GM12801 (cell line): ENCODE measurements around the gene RUFY4.

ENCODE experiments used
- TF ChIP-seq, protein P1 (sequence below): IDR thresholded peaks from one replicate; pipeline ENCODE4 v1.5.1; 2011; ENCODE audit warnings: control low read depth; ENCODE audit not compliant: insufficient read length; ENCODE audit errors: extremely low read depth

The RUFY4 gene

DNA sequence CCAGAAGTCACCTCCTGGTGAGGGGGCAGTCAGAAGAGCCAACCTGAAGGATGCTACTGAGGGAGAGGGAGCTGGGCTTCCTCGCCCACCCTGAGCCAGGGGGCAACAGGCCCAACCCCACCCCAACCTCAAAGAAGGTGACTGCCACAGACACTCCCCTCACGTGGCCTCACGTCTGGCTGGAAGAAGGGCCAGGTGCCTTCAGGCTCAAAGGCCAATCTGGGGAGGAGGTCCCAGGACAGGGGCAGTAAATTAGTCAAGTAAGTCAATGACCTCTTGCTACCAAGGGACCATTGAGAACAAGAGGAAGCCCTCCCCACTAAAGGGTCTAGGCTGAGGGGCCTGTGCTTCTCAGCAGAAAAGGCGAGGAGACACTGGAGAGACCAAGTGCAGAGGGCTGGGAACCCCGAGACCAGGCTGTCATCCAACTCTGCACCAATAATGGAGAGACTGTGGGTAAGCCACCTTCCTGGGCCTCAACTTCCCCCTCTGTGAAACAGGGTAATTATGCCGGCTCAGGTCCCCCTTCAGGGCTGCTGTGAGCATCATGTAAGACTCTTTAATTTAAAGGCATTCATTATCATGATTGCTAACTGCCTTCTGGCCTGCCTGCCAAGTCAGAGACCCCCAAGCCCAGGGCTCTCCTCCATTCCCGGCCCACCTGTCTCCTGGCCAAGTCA is 46.1 kb upstream of the RUFY4 start:
- TF ChIP-seq, protein P1, sequence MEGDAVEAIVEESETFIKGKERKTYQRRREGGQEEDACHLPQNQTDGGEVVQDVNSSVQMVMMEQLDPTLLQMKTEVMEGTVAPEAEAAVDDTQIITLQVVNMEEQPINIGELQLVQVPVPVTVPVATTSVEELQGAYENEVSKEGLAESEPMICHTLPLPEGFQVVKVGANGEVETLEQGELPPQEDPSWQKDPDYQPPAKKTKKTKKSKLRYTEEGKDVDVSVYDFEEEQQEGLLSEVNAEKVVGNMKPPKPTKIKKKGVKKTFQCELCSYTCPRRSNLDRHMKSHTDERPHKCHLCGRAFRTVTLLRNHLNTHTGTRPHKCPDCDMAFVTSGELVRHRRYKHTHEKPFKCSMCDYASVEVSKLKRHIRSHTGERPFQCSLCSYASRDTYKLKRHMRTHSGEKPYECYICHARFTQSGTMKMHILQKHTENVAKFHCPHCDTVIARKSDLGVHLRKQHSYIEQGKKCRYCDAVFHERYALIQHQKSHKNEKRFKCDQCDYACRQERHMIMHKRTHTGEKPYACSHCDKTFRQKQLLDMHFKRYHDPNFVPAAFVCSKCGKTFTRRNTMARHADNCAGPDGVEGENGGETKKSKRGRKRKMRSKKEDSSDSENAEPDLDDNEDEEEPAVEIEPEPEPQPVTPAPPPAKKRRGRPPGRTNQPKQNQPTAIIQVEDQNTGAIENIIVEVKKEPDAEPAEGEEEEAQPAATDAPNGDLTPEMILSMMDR: no peak

DNA sequence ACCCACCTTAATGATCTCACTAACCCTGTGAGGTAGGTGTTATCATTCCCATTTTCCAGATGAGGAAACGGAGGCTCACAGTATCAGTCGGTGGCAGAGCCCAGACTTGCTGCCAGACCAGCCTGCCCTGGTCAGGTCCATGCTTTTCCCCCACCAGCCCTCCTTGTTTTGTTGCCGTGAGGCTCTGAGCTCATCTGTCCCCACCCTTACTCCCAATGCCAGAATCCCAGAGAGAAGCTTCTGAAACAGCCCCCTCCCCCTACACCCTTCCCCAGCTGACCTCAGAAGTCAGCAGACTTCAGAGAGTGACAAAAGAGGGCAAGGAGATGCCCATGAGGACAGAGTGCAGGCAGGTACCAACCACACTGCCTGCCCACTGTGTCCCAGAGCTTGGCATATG is 45.4 kb upstream of the RUFY4 start:
- TF ChIP-seq, protein P1: no peak

DNA sequence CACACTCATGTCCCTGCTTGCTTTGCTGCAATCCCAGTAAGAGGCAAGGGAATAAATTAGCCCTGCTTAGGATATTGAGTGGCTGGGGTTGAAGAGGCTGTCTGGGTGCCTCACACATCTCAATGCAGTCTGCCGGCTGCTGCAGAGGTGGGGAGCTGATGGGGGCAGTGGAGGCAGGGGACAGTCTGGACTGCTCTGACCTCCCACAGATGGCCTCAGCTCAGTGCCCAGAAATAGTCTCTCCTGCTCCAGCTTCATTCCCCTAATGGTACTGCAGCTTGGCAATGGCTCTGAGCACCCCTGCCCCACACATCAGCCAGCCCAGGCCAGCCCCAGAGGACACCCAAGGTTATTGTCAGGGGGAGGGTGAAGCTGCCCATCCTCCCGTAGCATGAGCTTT is 44.7 kb upstream of the RUFY4 start:
- TF ChIP-seq, protein P1: no peak

DNA sequence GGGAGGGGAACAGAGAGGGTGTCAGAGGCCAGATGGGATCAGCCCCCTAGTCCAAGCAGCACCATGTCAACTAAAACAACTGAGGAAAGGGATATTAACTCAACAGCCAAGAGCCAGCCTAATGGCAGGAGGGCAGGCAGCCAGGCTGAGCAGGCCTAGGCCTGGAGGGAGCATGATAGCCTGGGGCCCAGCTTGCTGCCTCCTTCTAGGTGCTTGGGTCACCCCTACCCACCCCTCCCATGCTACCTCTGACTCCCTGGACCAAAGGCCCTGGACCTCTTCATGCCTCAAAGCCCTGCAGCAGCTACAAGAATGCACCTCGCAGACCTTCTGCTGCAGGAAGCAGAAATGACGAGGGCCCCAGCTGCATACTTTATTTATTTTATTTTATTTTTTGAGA is 44.2 kb upstream of the RUFY4 start:
- TF ChIP-seq, protein P1: no peak

DNA sequence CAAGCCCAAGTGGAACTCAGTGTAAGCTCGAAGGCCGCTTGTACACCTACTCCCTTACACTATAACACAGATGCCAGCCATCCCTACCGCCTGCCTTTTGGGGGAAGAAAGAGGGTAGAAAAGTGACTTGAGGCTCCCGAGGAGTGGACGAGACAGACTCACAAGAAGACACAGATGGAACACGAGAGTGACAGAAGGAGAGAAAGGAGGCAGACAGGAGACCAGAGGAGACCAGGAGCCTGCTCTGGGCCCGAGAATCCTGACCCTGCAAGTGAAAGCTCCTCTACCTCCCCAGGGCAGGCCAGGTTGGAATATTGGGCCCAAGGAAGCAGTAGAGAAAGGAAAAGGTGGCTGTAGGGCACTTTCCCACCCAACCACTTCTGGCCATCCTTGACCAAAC is 42.8 kb upstream of the RUFY4 start:
- TF ChIP-seq, protein P1: no peak

DNA sequence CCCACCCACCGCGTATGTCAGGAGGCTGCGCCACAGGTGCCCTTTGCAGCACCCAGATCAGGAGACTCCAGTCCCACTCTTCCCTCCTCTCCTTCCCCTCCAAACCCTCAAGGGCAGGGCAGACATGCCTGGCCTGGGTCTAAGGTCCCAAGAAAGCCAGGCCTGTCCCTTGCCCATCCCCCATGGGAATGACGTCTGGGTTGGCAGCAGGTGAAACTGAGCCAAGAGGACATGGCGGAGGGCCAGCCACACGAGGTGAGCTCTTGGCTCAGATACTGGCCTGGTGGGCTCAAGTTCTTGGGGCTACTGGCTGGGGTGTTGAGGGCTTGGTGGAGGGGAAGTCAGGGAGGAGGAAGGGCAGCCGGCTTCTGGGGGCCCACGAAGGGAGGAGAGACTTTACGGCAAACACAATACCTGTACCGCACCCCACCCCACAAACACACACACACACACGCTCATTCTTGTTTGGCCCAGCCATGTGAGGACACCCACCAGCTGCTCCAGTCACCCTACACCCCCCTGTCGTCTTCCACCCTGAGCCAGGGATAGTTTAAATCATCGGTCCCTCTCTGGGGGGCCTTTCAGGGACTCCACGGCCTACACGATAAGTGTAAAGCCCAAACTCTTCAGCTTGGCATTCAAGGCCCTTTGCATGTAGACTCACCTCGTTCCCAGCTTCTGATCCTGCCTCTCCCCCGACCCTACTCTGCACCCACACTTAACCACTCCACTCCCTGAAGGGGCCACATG is 42.2 kb upstream of the RUFY4 start:
- TF ChIP-seq, protein P1: no peak

DNA sequence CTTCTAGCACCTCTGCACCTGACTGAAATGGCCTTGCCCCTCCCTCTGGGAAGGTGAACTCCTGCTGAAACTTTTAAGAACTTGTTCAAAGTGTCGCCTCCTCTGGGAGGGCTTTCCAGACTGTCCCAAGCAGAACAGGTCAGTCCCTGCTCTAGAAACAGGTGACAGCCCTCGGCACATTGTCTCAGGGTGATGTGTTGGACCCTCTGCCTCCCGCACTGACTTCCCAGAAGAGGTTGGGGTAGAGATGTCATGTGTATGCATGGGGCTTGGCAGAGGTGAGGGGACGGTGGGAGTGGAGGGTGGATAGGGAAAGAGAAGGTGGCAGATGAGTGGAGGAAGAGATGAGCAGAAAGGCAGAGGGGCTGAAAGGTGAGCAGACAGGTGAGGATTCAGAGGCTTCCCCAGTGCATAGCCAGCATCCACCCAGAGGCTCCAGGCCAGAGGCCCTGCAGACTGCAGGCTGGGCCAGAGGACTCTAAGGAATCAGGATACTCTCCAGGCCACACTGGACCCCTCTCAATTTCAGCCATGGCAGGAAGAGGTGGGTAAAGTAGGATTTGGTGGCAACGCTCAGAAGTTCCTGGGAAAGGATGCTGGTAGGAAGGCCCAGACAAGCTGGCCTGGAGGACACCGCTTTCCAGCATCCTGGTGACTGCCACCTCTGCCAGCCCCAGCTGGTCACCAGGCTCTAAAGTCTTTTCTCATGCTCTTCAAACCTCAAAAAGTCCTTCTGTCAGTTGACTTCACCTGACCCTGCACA is 41.4 kb upstream of the RUFY4 start:
- TF ChIP-seq, protein P1: no peak
